Adipocyte (in vitro differentiated cells): ENCODE results near the gene KCNJ4.

Experiments used
- DNase-seq: peaks from one replicate; pipeline ENCODE4 v3.0.0-alpha.2; 2015; ENCODE audit warnings: low read depth
- H3K27me3 ChIP-seq: replicated peaks from 2 replicates; pipeline ENCODE4 v1.7.0; 2013; ENCODE audit warnings: mild to moderate bottlenecking, low read length, moderate library complexity; ENCODE audit not compliant: control insufficient read depth, insufficient read depth
- H3K36me3 ChIP-seq: 2 replicates; pipeline ENCODE4 v1.7.0; 2013; ENCODE audit warnings: low read length, mild to moderate bottlenecking, moderate library complexity; ENCODE audit not compliant: control insufficient read depth, insufficient read depth, severe bottlenecking
- H3K4me1 ChIP-seq: 2 replicates; pipeline ENCODE4 v1.7.0; 2013; ENCODE audit warnings: mild to moderate bottlenecking, low read length, moderate library complexity; ENCODE audit not compliant: control insufficient read depth, insufficient read depth
- H3K4me3 ChIP-seq: 2 replicates; pipeline ENCODE4 v1.7.0; 2013; ENCODE audit warnings: mild to moderate bottlenecking, low read length, moderate library complexity
- H3K9ac ChIP-seq: 2 replicates; pipeline ENCODE4 v1.7.0; 2013; ENCODE audit warnings: mild to moderate bottlenecking, low read length, moderate library complexity
- H3K9me3 ChIP-seq: 2 replicates; pipeline ENCODE4 v1.7.0; 2013; ENCODE audit warnings: mild to moderate bottlenecking, low read length, moderate library complexity; ENCODE audit not compliant: control insufficient read depth

Gene KCNJ4

DNA sequence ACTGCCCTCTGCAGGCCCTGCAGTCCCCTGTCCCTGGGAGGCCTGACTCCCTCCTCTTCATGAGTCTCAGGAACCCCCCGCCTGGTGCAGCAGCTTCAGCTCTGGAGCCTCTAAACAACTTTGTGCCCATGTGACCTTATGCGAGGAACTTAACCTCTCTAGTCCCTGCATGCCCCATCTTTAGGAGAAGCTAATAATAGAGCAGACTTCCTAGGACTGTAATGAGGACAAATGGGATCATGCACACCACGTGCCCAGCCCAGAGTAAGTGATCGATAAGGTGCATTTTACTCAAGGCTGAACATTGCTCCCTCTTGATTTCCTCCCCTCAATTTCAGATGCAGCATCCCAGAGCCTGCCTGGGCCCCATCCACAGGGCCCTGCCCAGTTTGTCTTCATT lies 19.0 kb downstream of the KCNJ4 start:
- no peaks in the 10 kb centered on the region for H3K36me3 ChIP-seq

DNA sequence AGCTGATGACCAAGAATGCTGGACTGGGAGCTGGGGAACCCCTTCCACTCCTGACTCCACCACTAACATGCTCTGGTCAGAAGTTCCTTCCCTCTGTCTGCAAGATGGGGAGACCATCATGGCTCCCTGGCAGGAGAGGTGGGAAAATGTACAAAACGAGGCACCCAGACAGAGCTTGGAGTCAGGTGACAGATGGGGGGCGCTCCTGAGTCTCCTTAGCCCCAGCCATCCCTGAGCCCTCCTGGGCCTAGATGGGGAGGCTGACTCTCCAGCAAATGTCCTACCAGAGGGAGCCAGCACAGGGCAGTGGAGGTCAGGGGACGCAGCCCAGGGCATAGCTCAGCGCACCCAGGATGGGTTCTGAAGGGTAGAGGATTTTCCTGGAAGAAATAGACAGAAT lies 20.0 kb downstream of the KCNJ4 start:
- Histone ChIP-seq H3K4me3 (no peak overlapping the region), H3K27me3 (peaks cover 33% of the 10 kb centered on the region), H3K9me3 (no peaks in the 10 kb centered on the region), H3K9ac (no peak overlapping the region), H3K4me1 (no peaks in the 10 kb centered on the region), H3K36me3 (no peaks in the 10 kb centered on the region)
- no peak for DNase-seq

More for the DNA sequence above, 19.0 kb downstream of the KCNJ4 start:
- H3K9me3 ChIP-seq: no peaks in the 10 kb centered on the region
- no peak overlapping the region for H3K4me3 ChIP-seq
- no peaks in the 10 kb centered on the region for H3K4me1 ChIP-seq
- no peak for DNase-seq
- H3K9ac ChIP-seq: no peak overlapping the region
- peaks cover 42% of the 10 kb centered on the region for H3K27me3 ChIP-seq

GRCh38 chr22:38433871-38434270 lies 21.1 kb downstream of the KCNJ4 start:
- Histone ChIP-seq H3K9me3 (no peaks in the 10 kb centered on the region), H3K4me3 (no peak overlapping the region), H3K9ac (no peak overlapping the region), H3K4me1 (no peaks in the 10 kb centered on the region), H3K36me3 (no peaks in the 10 kb centered on the region), H3K27me3 (peaks cover 33% of the 10 kb centered on the region)
- DNase-seq: no peak

GRCh38 chr22:38432264-38432663 lies 22.7 kb downstream of the KCNJ4 start:
- Histone ChIP-seq H3K4me1 (no peaks in the 10 kb centered on the region), H3K9ac (no peak overlapping the region), H3K9me3 (no peaks in the 10 kb centered on the region), H3K36me3 (no peaks in the 10 kb centered on the region), H3K27me3 (peaks cover 33% of the 10 kb centered on the region), H3K4me3 (no peak overlapping the region)
- peak; percentile 28 for DNase-seq

GRCh38 chr22:38431266-38432010 lies 23.6 kb downstream of the KCNJ4 start:
- Histone ChIP-seq H3K9ac (no peak overlapping the region), H3K27me3 (peaks cover 26% of the 10 kb centered on the region)

GRCh38 chr22:38429499-38430068 lies 25.4 kb downstream of the KCNJ4 start:
- Histone ChIP-seq H3K4me3 (no peak overlapping the region), H3K36me3 (no peaks in the 10 kb centered on the region), H3K9ac (no peak overlapping the region), H3K27me3 (peaks cover 20% of the 10 kb centered on the region), H3K4me1 (no peaks in the 10 kb centered on the region), H3K9me3 (no peaks in the 10 kb centered on the region)
- DNase-seq: peak; percentile 13

More at GRCh38 chr22:38431266-38432010, 23.6 kb downstream of the KCNJ4 start:
- no peaks in the 10 kb centered on the region for H3K4me1 ChIP-seq
- DNase-seq: no peak
- no peaks in the 10 kb centered on the region for H3K36me3 ChIP-seq
- H3K9me3 ChIP-seq: no peaks in the 10 kb centered on the region
- no peak overlapping the region for H3K4me3 ChIP-seq

- H3K36me3 ChIP-seq: no peaks in the 10 kb centered on the region
- no peaks in the 10 kb centered on the region for H3K9me3 ChIP-seq
- no peaks in the 10 kb centered on the region for H3K4me1 ChIP-seq
- H3K9ac ChIP-seq: no peak overlapping the region
- no peak for DNase-seq
- peaks cover 16% of the 10 kb centered on the region for H3K27me3 ChIP-seq
- no peak overlapping the region for H3K4me3 ChIP-seq
Observed at GRCh38 chr22:38428714-38429113, 26.3 kb downstream of the KCNJ4 start.

GRCh38 chr22:38427940-38428339 lies 27.1 kb downstream of the KCNJ4 start:
- H3K9me3 ChIP-seq: no peaks in the 10 kb centered on the region
- no peak for DNase-seq
- no peak overlapping the region for H3K9ac ChIP-seq
- H3K4me3 ChIP-seq: no peak overlapping the region
- H3K27me3 ChIP-seq: peaks cover 12% of the 10 kb centered on the region
- no peaks in the 10 kb centered on the region for H3K4me1 ChIP-seq
- H3K36me3 ChIP-seq: no peaks in the 10 kb centered on the region

- H3K4me1 ChIP-seq: no peaks in the 10 kb centered on the region
- H3K4me3 ChIP-seq: no peak overlapping the region
- no peaks in the 10 kb centered on the region for H3K9me3 ChIP-seq
Observed at GRCh38 chr22:38427465-38427864, 27.5 kb downstream of the KCNJ4 start.

DNA sequence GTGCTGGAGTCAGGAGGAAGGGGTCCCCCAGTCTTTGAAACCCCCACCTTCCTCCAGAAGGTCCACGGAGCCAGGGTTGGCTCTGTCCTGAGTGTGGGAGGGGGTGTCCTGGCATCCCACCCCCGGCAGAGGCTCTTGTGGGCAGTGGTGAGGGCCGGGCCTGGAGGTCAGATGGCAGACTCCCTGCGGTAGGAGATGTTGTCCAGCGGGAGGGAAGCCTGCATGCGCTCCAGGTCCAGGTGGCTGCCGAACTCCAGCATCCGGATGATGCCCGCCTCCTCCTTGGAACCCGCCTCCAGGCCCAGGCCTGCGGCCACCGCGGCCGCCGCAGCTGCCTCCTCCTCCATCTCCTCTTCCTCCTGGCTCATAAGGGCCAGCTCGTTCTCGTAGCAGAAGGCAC lies 28.4 kb downstream of the KCNJ4 start:
- Histone ChIP-seq H3K27me3 (peaks cover 12% of the 10 kb centered on the region), H3K4me1 (no peaks in the 10 kb centered on the region), H3K36me3 (no peaks in the 10 kb centered on the region), H3K9me3 (no peaks in the 10 kb centered on the region), H3K9ac (no peak overlapping the region), H3K4me3 (no peak overlapping the region)
- DNase-seq: no peak

More at GRCh38 chr22:38427465-38427864, 27.5 kb downstream of the KCNJ4 start:
- H3K27me3 ChIP-seq: peaks cover 12% of the 10 kb centered on the region
- no peak overlapping the region for H3K9ac ChIP-seq
- H3K36me3 ChIP-seq: no peaks in the 10 kb centered on the region
- DNase-seq: no peak

- H3K27me3 ChIP-seq: peaks cover 12% of the 10 kb centered on the region
- no peak overlapping the region for H3K9ac ChIP-seq
- H3K9me3 ChIP-seq: no peaks in the 10 kb centered on the region
- no peaks in the 10 kb centered on the region for H3K36me3 ChIP-seq
- no peak overlapping the region for H3K4me3 ChIP-seq
- no peak for DNase-seq
- H3K4me1 ChIP-seq: no peaks in the 10 kb centered on the region
Observed at GRCh38 chr22:38424525-38425080, 30.4 kb downstream of the KCNJ4 start.
